CD4-positive, alpha-beta T cell treated with Interleukin-12 subunit alpha and Interleukin-12 subunit beta, for 1 hour (primary cell): Measurements from ENCODE around the gene KCNJ4.

Experiments
- DNase-seq: peaks from one replicate; pipeline ENCODE4 v3.0.0-alpha.2; 2020

KCNJ4 gene

GRCh38 chr22:38452373-38453065 is 2.5 kb downstream of the KCNJ4 start:
- no peak for DNase-seq

GRCh38 chr22:38451864-38452263 is 3.1 kb downstream of the KCNJ4 start:
- no peak for DNase-seq

DNA sequence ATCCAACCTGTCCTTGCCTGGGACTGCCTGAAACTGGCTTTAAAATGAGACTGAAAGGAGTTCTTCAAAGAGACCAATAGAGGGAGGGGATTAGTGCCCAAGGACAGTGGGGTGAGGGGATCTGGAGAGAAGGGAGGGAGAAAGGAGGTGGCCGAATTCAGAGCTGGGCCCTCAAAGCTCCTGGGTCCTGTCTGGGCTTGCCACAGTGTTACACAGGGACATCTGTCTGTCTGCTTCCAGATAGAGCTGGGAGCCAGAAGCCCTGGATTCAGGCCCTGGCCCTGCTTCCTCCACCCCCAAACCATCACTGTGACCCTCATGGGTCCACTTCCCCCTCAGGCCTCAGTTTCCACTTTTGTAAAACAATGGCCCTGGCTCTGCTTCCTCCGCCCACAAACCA is 3.6 kb downstream of the KCNJ4 start:
- no peak for DNase-seq

GRCh38 chr22:38450234-38450797 is 4.7 kb downstream of the KCNJ4 start:
- DNase-seq, result no peak

DNA sequence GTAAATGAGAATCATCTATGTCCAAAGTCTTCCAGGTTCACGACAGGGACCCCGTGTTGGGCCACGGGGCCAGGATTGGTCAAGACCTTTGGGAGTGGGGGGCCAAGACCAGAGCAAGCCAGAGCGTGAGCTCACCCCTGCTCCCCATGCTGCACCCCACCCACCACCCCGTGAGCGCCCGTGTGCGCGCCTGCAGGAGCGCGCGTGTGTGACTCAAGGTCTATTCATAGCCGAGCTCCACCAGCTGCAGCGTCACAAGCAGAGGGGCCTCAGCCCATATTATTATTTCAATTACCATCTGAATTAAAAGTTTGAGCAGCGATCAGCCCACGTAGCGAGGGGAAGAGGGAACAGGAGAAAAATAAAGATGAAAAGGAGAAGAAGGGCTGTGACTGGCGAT is 5.2 kb downstream of the KCNJ4 start:
- no peak for DNase-seq

GRCh38 chr22:38448945-38449745 is 5.9 kb downstream of the KCNJ4 start:
- DNase-seq, result no peak

DNA sequence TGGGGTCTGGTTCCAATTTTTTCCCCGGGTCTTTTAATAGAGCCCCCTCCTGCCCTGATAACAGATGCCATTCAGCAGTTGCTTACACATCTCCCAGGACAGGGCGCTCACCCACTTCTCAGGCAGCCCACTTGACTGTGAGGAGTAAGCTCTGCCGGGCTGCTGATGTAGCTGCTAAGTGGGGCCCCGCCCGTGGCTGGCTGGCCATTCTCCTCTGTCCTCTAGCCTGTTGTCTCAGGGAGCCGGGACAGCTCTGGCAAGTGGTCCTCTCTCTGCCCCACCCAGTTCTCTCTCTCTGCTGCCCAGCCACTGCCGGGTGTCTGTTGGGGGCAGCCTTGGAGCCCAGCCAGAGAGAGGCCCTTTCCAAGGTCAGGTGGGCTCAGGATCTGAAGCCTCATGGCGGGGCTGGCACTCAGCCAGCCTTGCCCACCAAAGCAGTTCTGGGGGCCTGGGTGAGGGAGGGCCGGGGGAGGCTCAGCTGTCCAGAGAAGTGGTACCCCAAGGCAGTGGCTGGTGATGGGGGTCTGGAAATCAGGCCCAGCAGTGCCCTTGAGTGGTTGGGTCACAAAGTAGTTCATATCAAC is 8.9 kb downstream of the KCNJ4 start:
- DNase-seq, result no peak

- no peak for DNase-seq
Measured at GRCh38 chr22:38444783-38445182, 10.2 kb downstream of the KCNJ4 start.

DNA sequence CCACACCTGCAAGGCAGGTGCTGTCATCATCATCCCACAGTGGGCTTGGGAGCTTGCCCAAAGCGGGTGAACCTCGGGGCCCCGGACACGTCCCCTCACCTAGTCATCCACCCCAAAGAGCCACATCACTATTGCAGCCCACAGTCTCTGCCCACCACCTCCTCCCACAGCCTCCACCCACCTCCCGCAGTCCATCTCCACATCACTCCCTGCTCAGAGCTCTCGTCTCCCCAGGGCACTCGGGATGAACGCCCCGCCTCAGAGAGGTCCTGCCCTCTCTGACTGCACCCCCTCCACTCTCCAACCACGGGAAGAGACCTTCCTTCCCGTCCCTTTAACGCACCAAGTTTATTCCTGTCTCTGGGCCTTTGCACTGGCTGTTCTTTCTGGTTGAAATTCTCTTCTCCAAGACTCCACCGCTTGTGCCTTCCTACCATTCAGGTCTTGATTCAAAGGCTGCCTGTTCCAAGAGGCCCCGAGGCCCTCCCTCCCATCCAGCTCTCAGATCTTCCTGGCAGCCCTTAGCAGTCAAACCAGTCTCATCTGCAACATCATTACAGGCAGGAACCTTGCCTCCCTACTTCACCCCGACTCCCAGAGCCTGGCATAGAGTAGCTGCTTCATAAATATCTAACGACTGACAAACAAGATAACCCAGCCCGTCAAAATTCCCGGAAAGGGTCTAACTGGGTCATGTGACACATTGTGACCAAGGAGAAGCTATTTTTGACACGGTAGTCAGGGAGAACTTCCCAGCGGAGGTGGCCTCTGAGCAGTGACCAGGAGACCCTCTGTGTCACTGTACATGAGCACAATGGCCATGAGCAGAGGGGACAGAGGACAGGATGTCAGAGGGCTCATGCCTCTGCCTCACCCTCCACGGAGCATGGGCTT is 11.1 kb downstream of the KCNJ4 start:
- no peak for DNase-seq

GRCh38 chr22:38442967-38443627 is 11.9 kb downstream of the KCNJ4 start:
- no peak for DNase-seq

GRCh38 chr22:38441620-38442287 is 13.2 kb downstream of the KCNJ4 start:
- DNase-seq, result no peak

- no peak for DNase-seq
Measured at GRCh38 chr22:38440747-38441350, 14.2 kb downstream of the KCNJ4 start.

GRCh38 chr22:38437416-38437815 is 17.6 kb downstream of the KCNJ4 start:
- no peak for DNase-seq

- no peak for DNase-seq
Measured at GRCh38 chr22:38436629-38437395, 18.2 kb downstream of the KCNJ4 start.

- DNase-seq, result no peak
Measured at GRCh38 chr22:38435965-38436364, 19.0 kb downstream of the KCNJ4 start.

- no peak for DNase-seq
Measured at GRCh38 chr22:38435010-38435409, 20.0 kb downstream of the KCNJ4 start.

GRCh38 chr22:38433871-38434270 is 21.1 kb downstream of the KCNJ4 start:
- no peak for DNase-seq

DNA sequence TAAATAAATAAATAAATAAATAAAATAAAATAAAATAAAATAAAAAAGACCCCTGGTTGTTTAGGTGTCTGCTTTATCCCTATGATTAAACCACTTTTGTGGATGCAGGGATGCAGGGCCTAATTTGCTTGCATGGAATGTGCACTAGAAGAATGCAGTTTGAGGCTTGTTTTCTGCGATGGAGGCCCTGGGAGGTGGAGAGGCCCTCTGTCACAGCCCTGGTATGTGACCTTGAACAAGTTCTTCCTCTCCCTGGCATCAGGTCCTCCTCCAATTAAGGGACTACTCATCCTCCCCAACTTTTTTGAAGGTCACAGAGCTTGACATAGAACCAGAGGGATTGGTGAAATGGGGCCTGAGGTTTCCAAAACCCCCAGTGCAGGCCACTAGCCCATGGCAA is 22.7 kb downstream of the KCNJ4 start:
- DNase-seq, result no peak

DNA sequence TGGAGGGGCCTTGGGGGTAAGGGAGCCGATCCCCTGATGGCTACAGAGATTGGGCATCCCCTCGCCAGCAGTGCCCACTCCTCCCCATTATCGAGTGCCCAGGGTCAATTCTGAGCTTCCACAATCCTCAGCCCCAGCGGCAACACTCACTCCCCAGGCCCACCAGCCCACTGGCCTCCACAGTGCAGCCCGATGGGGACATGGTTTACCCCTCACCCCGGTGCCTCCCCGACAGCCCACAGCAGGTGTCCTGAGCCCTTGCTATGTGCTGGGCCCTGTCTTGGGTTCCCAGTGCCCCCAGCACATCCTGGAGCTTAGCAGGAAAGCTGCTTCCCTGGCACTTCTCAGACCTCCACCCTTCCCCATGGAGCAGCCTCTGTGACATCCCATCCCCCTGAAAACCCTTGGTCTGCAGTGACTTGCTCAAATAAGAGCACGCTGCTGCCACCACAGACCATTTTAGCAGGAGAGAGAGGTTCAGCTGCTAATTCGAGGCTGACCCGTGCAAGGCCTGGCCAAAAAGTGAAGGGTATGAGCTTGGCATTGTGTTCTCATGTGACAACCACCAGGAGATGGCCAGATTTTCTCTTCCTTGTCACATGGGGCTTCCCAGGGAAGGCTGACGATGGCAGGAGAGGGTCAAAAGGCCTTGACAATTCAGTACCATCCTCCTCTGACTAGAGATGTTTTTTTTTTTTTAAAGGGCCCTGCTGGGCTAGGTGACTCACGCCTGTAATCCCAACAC is 23.6 kb downstream of the KCNJ4 start:
- no peak for DNase-seq
